HG03520 (cell line): ENCODE results near the gene CD37.
"Not testable (repeated sequence)": the region's sequence is repeated elsewhere in the genome, so short reads cannot be mapped to it uniquely, and the experiment has no call there.

Source experiments
- ATAC-seq: cut with Tn5 transposase; IDR thresholded peaks from one replicate; pipeline ENCODE4 v1.9.1; 2021; ENCODE audit warnings: mild to moderate bottlenecking, moderate library complexity; ENCODE audit not compliant: unreplicated experiment

CD37 gene

GRCh38 chr19:49335071-49335783, at the start of gene CD37:
CD37 (plus strand) TSS chr19:49335406; CDS start chr19:49335541, 135 bp downstream.
- no peak for ATAC-seq

GRCh38 chr19:49287141-49287770, 48.0 kb upstream of the CD37 start:
- no peak for ATAC-seq

- ATAC-seq, result not testable (repeated sequence)
These were observed 47.0 kb upstream of the CD37 start for GRCh38 chr19:49288205-49288604.

GRCh38 chr19:49289286-49289685, 45.9 kb upstream of the CD37 start:
- ATAC-seq, result not testable (repeated sequence)

- ATAC-seq, result no peak
These were observed 44.7 kb upstream of the CD37 start for GRCh38 chr19:49290517-49290916.

GRCh38 chr19:49294401-49294800, 40.8 kb upstream of the CD37 start:
- no peak for ATAC-seq

- no peak for ATAC-seq
These were observed 39.9 kb upstream of the CD37 start for GRCh38 chr19:49295208-49295880.

- no peak for ATAC-seq
These were observed 37.8 kb upstream of the CD37 start for GRCh38 chr19:49297403-49297802.

- ATAC-seq, result not testable (repeated sequence)
These were observed 36.6 kb upstream of the CD37 start for GRCh38 chr19:49298653-49299052.

- no peak for ATAC-seq
These were observed 33.9 kb upstream of the CD37 start for GRCh38 chr19:49301165-49301865.

- no peak for ATAC-seq
These were observed 33.3 kb upstream of the CD37 start for GRCh38 chr19:49301866-49302252.

GRCh38 chr19:49306734-49307133, 28.5 kb upstream of the CD37 start:
- not testable (repeated sequence) for ATAC-seq

GRCh38 chr19:49309087-49309486, 26.1 kb upstream of the CD37 start:
- no peak for ATAC-seq

GRCh38 chr19:49315111-49315510, 20.1 kb upstream of the CD37 start:
- no peak for ATAC-seq

- no peak for ATAC-seq
These were observed 18.9 kb upstream of the CD37 start for GRCh38 chr19:49316284-49316683.

- no peak for ATAC-seq
These were observed 16.9 kb upstream of the CD37 start for GRCh38 chr19:49318296-49318695.

- no peak for ATAC-seq
These were observed 10.2 kb upstream of the CD37 start, which contains the start of gene SLC6A16 for GRCh38 chr19:49324801-49325576. SLC6A16 (minus strand) TSS chr19:49325191; CDS start chr19:49311347, 13,844 bp downstream.

- not testable (repeated sequence) for ATAC-seq
These were observed 9.4 kb upstream of the CD37 start for GRCh38 chr19:49325756-49326155.

- no peak for ATAC-seq
These were observed 9.0 kb upstream of the CD37 start for GRCh38 chr19:49326165-49326704.

GRCh38 chr19:49327878-49328544, 7.2 kb upstream of the CD37 start:
- ATAC-seq, result no peak
